Measurements from ENCODE around the gene MGST2. TPM values are rescaled to one million over a fixed set of nuclear protein-coding genes. Genes with fewer than 3 reads are reported as not detected.

The MGST2 gene
- total and polyA plus RNA-seq, 2 donors from 2014 or later = 62.8 to 168 TPM

GRCh38 chr4:139743027-139743426 is 77.4 kb downstream of the MGST2 start:
- peaks cover 0 to 7% (median 6%) of the 10 kb centered on the region in 3 donors for H3K4me1 ChIP-seq (ENCODE audit: control insufficient read depth in 2 of 3, insufficient read depth in 2 of 3, low read depth in 1 of 3, low read length in 3 of 3)
- H3K9me3 ChIP-seq (ENCODE audit: control insufficient read depth in 2 of 3, insufficient read depth in 1 of 3, low read length in 3 of 3) = no peaks in the 10 kb centered on the region
- H3K36me3 ChIP-seq (ENCODE audit: control insufficient read depth in 2 of 3, insufficient read depth in 3 of 3, low read length in 3 of 3) = no peaks in the 10 kb centered on the region
- no peak for DNase-seq
- FAIRE-seq = no peak
- H3K27ac ChIP-seq (ENCODE audit: low read depth in 2 of 2, low read length in 2 of 2) = no peak overlapping the region
- TF ChIP-seq CTCF (IDR thresholded peaks at IDR 0.05; ENCODE audit: borderline replicate concordance, extremely low read depth, insufficient read depth) = no peak
- no peak overlapping the region for H3K4me3 ChIP-seq (ENCODE audit: low read length in 3 of 3)
- no peak overlapping the region for H3K9ac ChIP-seq (ENCODE audit: low read length in 3 of 3)
- intact Hi-C loops (cut with DNase I) = no loop called here
- H3K27me3 ChIP-seq (ENCODE audit: control insufficient read depth, insufficient read depth, low read length) = no peaks in the 10 kb centered on the region

- no peak for FAIRE-seq
- H3K27ac ChIP-seq (ENCODE audit: low read depth in 2 of 2, low read length in 2 of 2) = no peak overlapping the region
- H3K9me3 ChIP-seq (ENCODE audit: control insufficient read depth in 2 of 3, insufficient read depth in 1 of 3, low read length in 3 of 3) = no peaks in the 10 kb centered on the region
- H3K4me3 ChIP-seq (ENCODE audit: low read length in 3 of 3) = no peak overlapping the region
- DNase-seq = no peak
- intact Hi-C loops (cut with DNase I) = no loop called here
- no peaks in the 10 kb centered on the region for H3K27me3 ChIP-seq (ENCODE audit: control insufficient read depth, insufficient read depth, low read length)
- H3K9ac ChIP-seq (ENCODE audit: low read length in 3 of 3) = no peak overlapping the region
- no peaks in the 10 kb centered on the region for H3K36me3 ChIP-seq (ENCODE audit: control insufficient read depth in 2 of 3, insufficient read depth in 3 of 3, low read length in 3 of 3)
- H3K4me1 ChIP-seq (ENCODE audit: control insufficient read depth in 2 of 3, insufficient read depth in 2 of 3, low read depth in 1 of 3, low read length in 3 of 3) = peaks cover 0 to 7% (median 6%) of the 10 kb centered on the region in 3 donors
- no peak for TF ChIP-seq CTCF (IDR thresholded peaks at IDR 0.05; ENCODE audit: borderline replicate concordance, extremely low read depth, insufficient read depth)
These were observed 78.6 kb downstream of the MGST2 start for GRCh38 chr4:139744232-139744631.

- no peaks in the 10 kb centered on the region for H3K9me3 ChIP-seq (ENCODE audit: control insufficient read depth in 2 of 3, insufficient read depth in 1 of 3, low read length in 3 of 3)
- no peak overlapping the region for H3K27ac ChIP-seq (ENCODE audit: low read depth in 2 of 2, low read length in 2 of 2)
- no peaks in the 10 kb centered on the region for H3K36me3 ChIP-seq (ENCODE audit: control insufficient read depth in 2 of 3, insufficient read depth in 3 of 3, low read length in 3 of 3)
- H3K27me3 ChIP-seq (ENCODE audit: control insufficient read depth, insufficient read depth, low read length) = no peaks in the 10 kb centered on the region
- intact Hi-C loops (cut with DNase I) = no loop called here
- DNase-seq (no peak), FAIRE-seq (no peak)
- TF ChIP-seq CTCF (IDR thresholded peaks at IDR 0.05; ENCODE audit: borderline replicate concordance, extremely low read depth, insufficient read depth) = no peak
- H3K4me1 ChIP-seq (ENCODE audit: control insufficient read depth in 2 of 3, insufficient read depth in 2 of 3, low read depth in 1 of 3, low read length in 3 of 3) = peaks cover 0 to 4% (median 3%) of the 10 kb centered on the region in 3 donors
- H3K4me3 ChIP-seq (ENCODE audit: low read length in 3 of 3) = no peak overlapping the region
- no peak overlapping the region for H3K9ac ChIP-seq (ENCODE audit: low read length in 3 of 3)
These were observed 79.6 kb downstream of the MGST2 start for GRCh38 chr4:139745111-139745639.
